Renal cortex interstitium (tissue), 11 donors: ENCODE results near the gene PCSK6. TPM values are rescaled to one million over a fixed set of nuclear protein-coding genes. Genes with fewer than 3 reads are reported as not detected.
"Not testable (repeated sequence)": the region's sequence is repeated elsewhere in the genome, so short reads cannot be mapped to it uniquely, and the experiment has no call there.

Experiments used
- DNase-seq, 11 donors: peaks; one replicate each; pipeline ENCODE4 v3.0.0-alpha.2; 2013; ENCODE audit warnings: low read depth in 9 of 11, low spot score in 4 of 11; ENCODE audit errors: extremely low read depth in 1 of 11
- polyA plus RNA-seq, 3 donors: library from polyadenylated mRNA; unstranded; fragments of 120-200 nt; gene quantifications; one replicate each; pipeline ENCODE4 v1.2.1, GENCODE V29; 2013; ENCODE audit not compliant: insufficient read length in 3 of 3

Gene PCSK6
- polyA plus RNA-seq, 3 donors: 7.2 to 8.4 (median 8.3) TPM

GRCh38 chr15:101379647-101380046 lies 109.9 kb downstream of the PCSK6 start:
- no peak for DNase-seq

- DNase-seq: no peak
These were observed 110.6 kb downstream of the PCSK6 start for GRCh38 chr15:101378879-101379278.

GRCh38 chr15:101378171-101378755 lies 111.2 kb downstream of the PCSK6 start:
- DNase-seq: no peak

GRCh38 chr15:101376615-101377395 lies 112.7 kb downstream of the PCSK6 start:
- no peak for DNase-seq

- not testable (repeated sequence) for DNase-seq
These were observed 114.5 kb downstream of the PCSK6 start for GRCh38 chr15:101375006-101375405.

DNA sequence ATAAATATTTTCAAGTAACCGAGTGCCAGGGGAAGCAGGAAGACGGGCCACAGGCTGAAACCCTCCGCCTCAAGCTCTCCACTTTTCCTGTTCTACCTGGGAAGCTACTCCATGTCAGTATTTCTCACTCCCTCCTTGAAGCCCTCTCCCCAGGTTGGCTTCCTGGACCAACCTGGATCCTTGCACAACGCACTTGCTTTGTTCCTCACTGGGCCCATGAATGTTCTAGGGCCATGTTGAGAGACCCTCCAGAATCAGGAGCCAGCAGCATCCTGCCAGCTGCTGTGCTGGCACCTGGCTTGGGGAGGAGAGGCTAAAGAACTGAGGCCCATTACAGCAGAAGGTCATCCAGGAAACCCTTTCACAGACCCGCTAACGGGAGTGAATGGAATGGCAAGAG lies 115.2 kb downstream of the PCSK6 start:
- no peak for DNase-seq

DNA sequence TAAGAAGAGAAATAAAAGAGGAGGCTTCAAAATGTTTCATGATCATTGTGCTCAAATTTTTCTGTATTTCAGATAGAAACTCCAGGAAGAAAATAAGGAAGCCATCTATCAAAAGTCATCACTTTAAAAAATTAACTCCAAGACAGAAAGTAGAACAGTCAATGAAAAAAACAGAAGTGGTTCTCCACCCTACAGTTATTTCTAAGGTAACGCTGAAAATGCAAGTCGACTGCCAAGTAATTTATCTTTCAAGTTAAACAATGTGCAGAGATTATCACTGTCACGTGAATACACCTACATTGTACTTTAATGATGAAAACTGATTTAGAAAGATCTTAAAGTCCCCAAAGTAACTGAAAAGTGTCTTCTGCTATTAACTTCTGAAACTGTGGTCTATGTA lies 115.9 kb downstream of the PCSK6 start:
- no peak for DNase-seq

- DNase-seq: peak in 1 of 11 donors; percentile 28
These were observed 116.5 kb downstream of the PCSK6 start for GRCh38 chr15:101372960-101373525.

DNA sequence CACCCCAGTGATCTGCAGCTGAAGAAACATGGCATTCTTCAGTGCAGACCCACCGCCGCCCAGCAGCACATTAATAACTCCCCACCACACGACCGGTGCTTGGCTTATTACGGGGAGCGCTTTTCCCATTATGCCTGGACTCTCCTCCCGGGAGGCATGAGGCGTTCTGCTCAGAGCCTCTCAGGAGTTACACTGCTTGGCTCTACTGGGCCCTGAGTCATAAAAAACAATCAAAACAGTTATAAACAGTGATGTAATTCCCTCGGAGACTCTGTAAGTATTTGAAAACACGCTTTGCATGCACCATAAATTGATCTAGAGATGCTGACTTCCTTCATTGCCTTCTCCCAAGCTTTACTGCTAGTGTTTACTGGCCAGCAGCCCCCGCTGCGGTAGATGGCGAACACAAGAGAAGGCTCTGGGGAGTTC lies 117.3 kb downstream of the PCSK6 start:
- DNase-seq: peak in 8 of 11 donors; percentile 20 to 61 (median 37)

DNA sequence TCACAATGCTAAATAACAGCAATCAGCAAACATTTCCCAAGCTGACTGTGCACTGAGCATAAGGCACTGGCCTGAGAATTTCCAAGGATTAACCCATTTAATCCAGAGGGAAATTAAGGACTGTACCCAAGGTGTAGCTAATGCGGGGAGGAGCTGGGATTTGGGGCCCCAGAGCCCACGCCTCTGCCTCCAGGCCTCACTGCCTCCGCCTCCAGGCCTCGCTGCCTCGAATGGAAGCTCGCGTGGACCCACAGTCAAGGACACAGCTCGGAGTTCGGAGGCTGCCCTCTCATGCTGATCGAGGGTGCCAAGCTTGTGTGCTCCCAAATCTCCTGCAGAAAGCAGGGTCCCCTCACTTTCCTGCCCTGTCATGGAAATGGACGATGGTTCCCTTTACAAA lies 118.0 kb downstream of the PCSK6 start:
- no peak for DNase-seq

GRCh38 chr15:101371081-101371480 lies 118.4 kb downstream of the PCSK6 start:
- no peak for DNase-seq

GRCh38 chr15:101370330-101371024 lies 119.0 kb downstream of the PCSK6 start:
- no peak for DNase-seq

GRCh38 chr15:101369676-101370075 lies 119.8 kb downstream of the PCSK6 start:
- DNase-seq: no peak

GRCh38 chr15:101368861-101369642 lies 120.5 kb downstream of the PCSK6 start:
- DNase-seq: no peak

GRCh38 chr15:101368086-101368780 lies 121.3 kb downstream of the PCSK6 start:
- no peak for DNase-seq

GRCh38 chr15:101366853-101367252 lies 122.7 kb downstream of the PCSK6 start:
- no peak for DNase-seq

DNA sequence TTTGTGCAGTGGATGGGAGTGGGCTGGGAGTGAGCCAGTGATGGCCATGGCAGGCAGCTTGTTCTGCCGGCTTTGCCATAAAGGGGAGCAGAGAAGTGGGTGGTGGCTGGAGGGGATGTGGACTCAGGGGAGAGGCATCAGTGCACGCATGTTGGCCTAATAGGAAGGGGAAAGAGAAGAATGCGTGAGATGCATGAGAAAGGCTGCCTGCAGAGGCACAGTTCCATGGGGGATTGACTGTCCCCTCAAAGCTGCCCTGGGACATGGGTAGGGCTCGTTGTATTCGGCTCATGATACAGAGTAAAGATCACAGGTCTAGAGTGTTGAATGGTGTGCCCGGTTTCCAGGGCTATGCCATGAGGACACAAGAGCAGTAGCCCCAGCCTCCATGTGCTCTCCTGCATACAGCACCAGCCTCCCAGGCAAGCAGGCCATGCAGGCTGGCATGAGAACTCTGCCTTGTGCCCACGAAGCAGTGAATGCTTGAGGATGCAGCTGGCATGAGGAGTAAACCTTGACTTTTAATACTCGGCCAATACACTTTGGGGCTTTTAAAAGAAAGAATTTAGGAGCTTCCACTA lies 126.4 kb downstream of the PCSK6 start:
- DNase-seq: no peak

DNA sequence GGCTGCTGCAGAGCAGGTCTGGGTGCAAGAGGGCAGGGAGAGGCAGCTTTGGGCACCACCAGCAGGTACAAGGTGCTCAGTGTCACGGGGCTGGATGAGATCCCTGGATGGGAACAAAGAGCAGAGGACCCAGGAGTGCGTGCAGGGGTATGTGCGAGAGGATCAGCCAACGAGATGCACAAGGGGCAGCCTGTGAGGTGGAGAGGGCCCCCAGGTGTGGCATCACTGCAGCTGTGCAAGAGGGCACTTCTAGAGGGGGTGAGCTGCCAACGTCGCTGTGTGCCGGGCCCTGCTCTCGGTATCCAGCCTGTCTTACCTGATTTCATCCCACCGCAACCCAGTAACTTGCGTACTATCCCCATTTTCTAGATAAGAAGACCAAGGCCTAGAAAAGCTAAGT lies 127.1 kb downstream of the PCSK6 start:
- no peak for DNase-seq
